GM21723 (cell line): ENCODE measurements around the gene PALLD.

ENCODE experiments used
- ATAC-seq: cut with Tn5 transposase; IDR thresholded peaks from one replicate; pipeline ENCODE4 v1.9.1; 2021; ENCODE audit warnings: mild to moderate bottlenecking, moderate library complexity; ENCODE audit not compliant: unreplicated experiment

Gene PALLD

GRCh38 chr4:168637872-168638756 lies 141.3 kb downstream of the PALLD start:
- no peak for ATAC-seq

GRCh38 chr4:168639914-168640313 lies 143.1 kb downstream of the PALLD start:
- no peak for ATAC-seq

- no peak for ATAC-seq
Measured at GRCh38 chr4:168641811-168642140, 144.9 kb downstream of the PALLD start.

- ATAC-seq = no peak
Measured at GRCh38 chr4:168642591-168642990, 145.7 kb downstream of the PALLD start.

GRCh38 chr4:168643111-168643795 lies 146.4 kb downstream of the PALLD start:
- no peak for ATAC-seq

- no peak for ATAC-seq
Measured at GRCh38 chr4:168643796-168644159, 146.9 kb downstream of the PALLD start.

- ATAC-seq = no peak
Measured at GRCh38 chr4:168646001-168646768, 149.3 kb downstream of the PALLD start.

- no peak for ATAC-seq
Measured at GRCh38 chr4:168647646-168648375, 151.0 kb downstream of the PALLD start.

GRCh38 chr4:168648494-168648893 lies 151.6 kb downstream of the PALLD start:
- no peak for ATAC-seq

GRCh38 chr4:168648929-168649328 lies 152.1 kb downstream of the PALLD start:
- no peak for ATAC-seq

- ATAC-seq = no peak
Measured at GRCh38 chr4:168651374-168651773, 154.5 kb downstream of the PALLD start.

- no peak for ATAC-seq
Measured at GRCh38 chr4:168651864-168652263, 155.0 kb downstream of the PALLD start.

GRCh38 chr4:168652755-168653154 lies 155.9 kb downstream of the PALLD start:
- no peak for ATAC-seq

GRCh38 chr4:168654104-168654847 lies 157.4 kb downstream of the PALLD start:
- ATAC-seq = no peak

GRCh38 chr4:168654848-168655174 lies 158.0 kb downstream of the PALLD start:
- ATAC-seq = no peak

- ATAC-seq = no peak
Measured at GRCh38 chr4:168655182-168655581, 158.3 kb downstream of the PALLD start.

GRCh38 chr4:168656055-168656660 lies 159.3 kb downstream of the PALLD start:
- no peak for ATAC-seq

GRCh38 chr4:168656946-168657473 lies 160.2 kb downstream of the PALLD start:
- ATAC-seq = no peak

- no peak for ATAC-seq
Measured at GRCh38 chr4:168658751-168659150, 161.9 kb downstream of the PALLD start.
